Osteoblast (primary cell): ENCODE measurements around the gene EXPH5. TPM values are rescaled to one million over a fixed set of nuclear protein-coding genes. Genes with fewer than 3 reads are reported as not detected.
A peak's percentile ranks its signal among the peaks of the same experiment; 100 is the strongest.

Experiments used
- DNase-seq: peaks from one replicate; pipeline ENCODE4 v3.0.0; 2011; ENCODE audit warnings: low spot score, mixed read lengths; ENCODE audit not compliant: insufficient read length; ENCODE audit errors: missing footprints
- H2AFZ ChIP-seq: 2 replicates; pipeline ENCODE4 v1.6.0; 2011; ENCODE audit warnings: mild to moderate bottlenecking, low read length
- H3K27ac ChIP-seq: 2 replicates; pipeline ENCODE4 v1.5.1; 2011; ENCODE audit warnings: mild to moderate bottlenecking, low read depth, low read length, moderate library complexity
- H3K27me3 ChIP-seq: 2 replicates; pipeline ENCODE4 v1.6.0; 2012; ENCODE audit warnings: mild to moderate bottlenecking, control low read depth, inconsistent platforms, low read length, moderate library complexity; ENCODE audit not compliant: insufficient read depth
- H3K36me3 ChIP-seq: 2 replicates; pipeline ENCODE4 v1.5.1; 2011; ENCODE audit warnings: mild to moderate bottlenecking, low read length, control low read depth, moderate library complexity; ENCODE audit not compliant: insufficient read depth
- H3K4me1 ChIP-seq: 2 replicates; pipeline ENCODE4 v1.5.1; 2011; ENCODE audit warnings: mild to moderate bottlenecking, low read length, control low read depth, moderate library complexity; ENCODE audit not compliant: insufficient read depth
- H3K4me2 ChIP-seq: 2 replicates; pipeline ENCODE4 v1.6.0; 2011; ENCODE audit warnings: mild to moderate bottlenecking, low read length; ENCODE audit not compliant: insufficient read depth
- H3K4me3 ChIP-seq: fragments of 200-600 bp; sonication (generic); 3 replicates; pipeline ENCODE4 v1.5.1; 2012; ENCODE audit warnings: mild to moderate bottlenecking, low read length, inconsistent platforms; ENCODE audit not compliant: insufficient read depth
- H3K79me2 ChIP-seq: 2 replicates; pipeline ENCODE4 v1.6.0; 2012; ENCODE audit warnings: mild to moderate bottlenecking, low read length, control low read depth, inconsistent platforms; ENCODE audit not compliant: insufficient read depth
- H3K9me3 ChIP-seq: 2 replicates; pipeline ENCODE4 v1.5.1; 2011; ENCODE audit warnings: low read depth, low read length, control low read depth
- H4K20me1 ChIP-seq: 2 replicates; pipeline ENCODE4 v1.6.0; 2012; ENCODE audit warnings: mild to moderate bottlenecking, low read length, control low read depth; ENCODE audit not compliant: insufficient read depth
- CTCF ChIP-seq: IDR thresholded peaks from 2 replicates; pipeline ENCODE4 v1.5.1; 2011; ENCODE audit warnings: mild to moderate bottlenecking, low read depth, low read length, moderate library complexity; ENCODE audit errors: extremely low read depth
- total RNA-seq: library from RNA; depleted of rRNA; stranded (reverse); fragments of >200 nt; gene quantifications from 2 replicates; pipeline ENCODE4 v1.2.3, GENCODE V29; 2012

EXPH5 gene
- total RNA-seq, 1 donor: under 0.01 TPM

- no peak overlapping the region for H3K27ac ChIP-seq
- peaks cover 2% of the 10 kb centered on the region for H3K4me1 ChIP-seq
- no peak for TF ChIP-seq CTCF
- no peak overlapping the region for H3K4me2 ChIP-seq
- no peaks in the 10 kb centered on the region for H3K27me3 ChIP-seq
- no peak for DNase-seq
- no peaks in the 10 kb centered on the region for H3K9me3 ChIP-seq
- H2AFZ ChIP-seq: peak overlapping the region; percentile 66
- H3K4me3 ChIP-seq: no peak overlapping the region
- no peaks in the 10 kb centered on the region for H4K20me1 ChIP-seq
- no peaks in the 10 kb centered on the region for H3K36me3 ChIP-seq
- H3K79me2 ChIP-seq: peaks cover 5% of the 10 kb centered on the region
Measured at GRCh38 chr11:108500721-108501120, 92.8 kb downstream of the EXPH5 start.

GRCh38 chr11:108500169-108500568 lies 93.4 kb downstream of the EXPH5 start:
- H2AFZ ChIP-seq: no peak overlapping the region
- no peaks in the 10 kb centered on the region for H3K36me3 ChIP-seq
- no peak overlapping the region for H3K4me2 ChIP-seq
- peaks cover 2% of the 10 kb centered on the region for H3K4me1 ChIP-seq
- H3K79me2 ChIP-seq: peaks cover 9% of the 10 kb centered on the region
- H3K27ac ChIP-seq: no peak overlapping the region
- DNase-seq: no peak
- H4K20me1 ChIP-seq: no peaks in the 10 kb centered on the region
- H3K9me3 ChIP-seq: no peaks in the 10 kb centered on the region
- no peak for TF ChIP-seq CTCF
- no peaks in the 10 kb centered on the region for H3K27me3 ChIP-seq
- H3K4me3 ChIP-seq: no peak overlapping the region

DNA sequence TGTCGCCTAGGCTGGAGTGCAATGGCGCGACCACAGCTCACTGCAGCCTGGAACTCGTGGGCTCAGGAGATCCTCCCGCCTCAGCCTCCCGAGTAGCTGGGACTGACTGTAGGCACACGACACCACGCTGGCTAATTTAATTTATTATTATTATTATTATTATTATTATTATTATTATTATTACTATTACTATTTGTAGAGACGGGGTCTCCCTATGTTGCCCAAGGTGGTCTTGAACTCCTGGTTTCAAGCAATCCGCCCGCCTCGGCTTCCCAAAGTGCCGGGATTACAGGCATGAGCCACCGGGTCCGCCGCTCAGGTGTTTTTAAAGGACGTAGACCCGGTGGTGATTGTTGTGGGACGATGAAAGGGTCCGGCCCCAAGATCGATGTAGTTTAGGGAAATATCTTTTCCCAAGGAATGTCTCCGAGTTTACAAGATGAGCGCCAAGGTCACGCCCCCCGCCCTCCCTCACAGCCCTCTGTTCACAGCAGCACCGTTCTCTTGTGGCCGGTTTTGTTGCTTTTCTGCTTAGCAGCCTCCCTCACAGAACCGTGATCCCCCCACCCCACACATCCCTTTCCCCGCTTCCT lies 94.7 kb downstream of the EXPH5 start:
- Histone ChIP-seq H3K4me1 (peaks cover 2% of the 10 kb centered on the region), H3K27me3 (no peaks in the 10 kb centered on the region), H4K20me1 (no peaks in the 10 kb centered on the region), H3K4me3 (peak overlapping the region; percentile 78), H3K9me3 (no peaks in the 10 kb centered on the region), H3K79me2 (peaks cover 22% of the 10 kb centered on the region), H3K4me2 (peak overlapping the region; percentile 70), H3K27ac (no peak overlapping the region), H3K36me3 (no peaks in the 10 kb centered on the region), H2AFZ (peak overlapping the region; percentile 86)
- TF ChIP-seq CTCF: no peak
- DNase-seq: no peak

DNA sequence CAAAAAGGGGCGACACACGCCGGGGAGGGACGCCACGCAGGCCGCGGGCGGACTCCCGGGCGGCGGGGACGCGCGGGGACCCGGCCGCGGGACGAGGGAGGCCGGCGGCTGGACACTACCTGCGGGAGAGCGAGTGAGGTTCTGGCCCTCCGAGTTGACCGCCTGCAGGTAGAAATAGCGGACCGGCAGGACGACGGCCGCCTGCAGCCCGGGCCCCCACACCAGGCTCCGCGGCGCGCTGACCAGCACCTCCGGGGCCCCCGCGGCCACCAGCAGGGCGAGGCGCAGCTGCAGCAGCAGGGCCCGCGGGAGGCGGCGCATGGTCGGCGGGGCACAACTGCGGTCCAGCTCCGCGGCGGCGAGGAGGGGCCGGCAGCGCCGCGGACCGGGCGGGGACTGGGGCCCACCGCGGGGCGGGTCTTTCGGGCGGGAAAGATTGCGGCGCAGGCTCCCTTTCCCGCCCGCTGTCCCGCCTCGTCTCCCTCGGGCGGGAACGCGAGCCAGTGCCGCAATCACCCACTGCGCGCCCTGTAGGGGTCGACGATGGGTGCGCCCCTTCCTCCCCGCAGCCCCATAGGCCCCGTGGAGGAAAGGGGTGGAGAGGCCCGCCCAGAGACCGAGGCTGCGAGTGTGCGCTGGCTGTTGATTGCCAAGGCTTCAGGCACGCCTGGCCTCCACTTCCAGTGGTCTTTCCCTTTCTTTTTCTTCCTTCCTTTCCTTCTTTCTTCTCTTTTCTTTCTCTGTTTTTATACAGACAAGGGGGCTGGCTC lies 95.3 kb downstream of the EXPH5 start, which contains the start of gene POGLUT3:
Gene POGLUT3, minus strand, starts transcription at position 339 of the 770 bp plus-strand sequence. Its CDS starts 18 bp downstream, at position 321.
- Histone ChIP-seq H3K9me3 (no peaks in the 10 kb centered on the region), H3K27ac (peak within 1 kb of the TSS; percentile 91), H2AFZ (peak within 1 kb of the TSS; percentile 89), H3K27me3 (no peaks in the 10 kb centered on the region), H3K4me2 (peak within 1 kb of the TSS; percentile 70), H4K20me1 (no peaks in the 10 kb centered on the region), H3K4me3 (peak within 1 kb of the TSS; percentile 78), H3K36me3 (no peaks in the 10 kb centered on the region), H3K4me1 (peaks cover 2% of the 10 kb centered on the region), H3K79me2 (peaks cover 28% of the 10 kb centered on the region)
- TF ChIP-seq CTCF: no peak
- DNase-seq: peak; percentile 93
